Skeletal muscle cell (primary cell): Measurements from ENCODE around the gene ID2.

Experiments used
- DNase-seq: peaks from one replicate; pipeline ENCODE4 v3.0.0-alpha.2; 2010; ENCODE audit warnings: low read depth
- H3K4me3 ChIP-seq: 2 replicates; pipeline ENCODE4 v1.5.1; 2011; ENCODE audit warnings: low read depth, mild to moderate bottlenecking, control low read depth, low read length, moderate library complexity

Gene ID2, protein sequence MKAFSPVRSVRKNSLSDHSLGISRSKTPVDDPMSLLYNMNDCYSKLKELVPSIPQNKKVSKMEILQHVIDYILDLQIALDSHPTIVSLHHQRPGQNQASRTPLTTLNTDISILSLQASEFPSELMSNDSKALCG

GRCh38 chr2:8681786-8682692 lies at the start of gene ID2:
Gene ID2, plus strand, starts transcription at chr2:8682056. Its CDS starts 110 bp downstream, at chr2:8682166.
- peak within 1 kb of the TSS; percentile 76 for H3K4me3 ChIP-seq
- peak; percentile 94 for DNase-seq

- H3K4me3 ChIP-seq: no peak overlapping the region
- DNase-seq: no peak
Observed at GRCh38 chr2:8632755-8633154, 49.1 kb upstream of the ID2 start.

- H3K4me3 ChIP-seq: no peak overlapping the region
- DNase-seq: no peak
Observed at GRCh38 chr2:8633186-8633734, 48.6 kb upstream of the ID2 start.

DNA sequence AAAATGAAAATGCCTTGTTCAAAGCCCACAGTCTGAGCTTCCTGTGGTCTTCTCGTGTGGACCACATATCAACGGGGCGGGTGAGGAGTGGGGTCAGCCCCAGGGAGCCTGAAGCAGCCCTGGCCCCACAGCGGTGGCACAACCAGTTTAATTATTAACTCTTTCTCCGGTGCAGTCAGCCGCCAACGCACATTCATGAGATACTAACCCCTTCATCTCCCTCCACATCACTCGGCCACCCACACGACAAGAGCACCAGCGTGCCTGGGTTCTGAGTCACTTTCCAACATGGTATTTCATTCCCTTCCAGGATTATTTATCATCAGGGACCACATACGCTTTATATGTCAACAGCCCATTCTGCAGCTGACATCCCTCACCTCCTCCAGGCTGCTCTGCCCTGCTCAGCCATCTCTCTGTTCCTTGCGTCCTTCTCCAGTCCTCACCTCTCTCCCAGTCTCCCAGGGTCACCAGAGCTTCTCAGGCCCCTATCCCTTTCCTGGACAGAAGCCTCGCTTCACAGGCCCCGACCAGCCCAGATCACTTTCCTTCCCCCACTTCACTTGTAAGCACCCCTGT lies 48.0 kb upstream of the ID2 start:
- no peak overlapping the region for H3K4me3 ChIP-seq
- DNase-seq: peak; percentile 70

DNA sequence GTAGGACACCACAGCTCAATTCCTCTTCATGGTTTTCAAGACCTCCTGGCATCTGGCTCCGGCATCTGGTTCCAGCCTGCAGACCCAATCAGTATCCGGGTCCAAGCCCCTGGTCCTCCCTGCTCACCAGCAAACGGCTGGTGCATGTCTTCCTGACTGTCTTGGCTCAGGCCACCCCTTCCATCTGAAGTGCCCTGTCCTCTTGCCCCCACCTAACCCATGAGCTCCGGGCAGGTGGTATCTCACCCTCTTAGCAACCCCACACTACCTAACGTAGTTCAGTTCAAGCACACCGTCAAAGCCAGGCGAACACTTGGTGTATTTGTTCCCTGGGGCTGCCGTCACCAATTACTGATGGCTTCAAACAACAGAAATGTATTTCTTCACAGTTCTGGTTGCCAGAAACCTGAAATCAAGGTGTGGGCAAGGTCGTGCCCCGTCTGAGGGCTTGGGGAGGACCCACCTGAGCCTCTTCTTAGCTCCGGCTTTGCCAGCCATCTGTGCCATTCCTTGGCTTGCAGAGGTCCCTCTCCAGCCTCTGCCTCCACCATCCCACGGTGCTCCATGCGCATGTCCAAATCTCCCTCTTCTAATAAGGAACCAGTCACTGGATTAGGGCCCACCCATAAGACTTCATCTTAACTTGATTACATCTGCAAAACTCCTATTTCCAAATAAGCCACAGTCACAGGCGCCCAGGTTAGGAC lies 47.2 kb upstream of the ID2 start:
- H3K4me3 ChIP-seq: no peak overlapping the region

GRCh38 chr2:8636041-8636491 lies 45.8 kb upstream of the ID2 start:
- no peak for DNase-seq
- no peak overlapping the region for H3K4me3 ChIP-seq

More for the DNA sequence above, 47.2 kb upstream of the ID2 start:
- no peak for DNase-seq

- no peak for DNase-seq
- no peak overlapping the region for H3K4me3 ChIP-seq
Observed at GRCh38 chr2:8636721-8637636, 44.9 kb upstream of the ID2 start.

GRCh38 chr2:8638327-8638726 lies 43.5 kb upstream of the ID2 start:
- no peak for DNase-seq

GRCh38 chr2:8639122-8639635 lies 42.7 kb upstream of the ID2 start:
- DNase-seq: no peak
- no peak overlapping the region for H3K4me3 ChIP-seq

More at GRCh38 chr2:8638327-8638726, 43.5 kb upstream of the ID2 start:
- no peak overlapping the region for H3K4me3 ChIP-seq

DNA sequence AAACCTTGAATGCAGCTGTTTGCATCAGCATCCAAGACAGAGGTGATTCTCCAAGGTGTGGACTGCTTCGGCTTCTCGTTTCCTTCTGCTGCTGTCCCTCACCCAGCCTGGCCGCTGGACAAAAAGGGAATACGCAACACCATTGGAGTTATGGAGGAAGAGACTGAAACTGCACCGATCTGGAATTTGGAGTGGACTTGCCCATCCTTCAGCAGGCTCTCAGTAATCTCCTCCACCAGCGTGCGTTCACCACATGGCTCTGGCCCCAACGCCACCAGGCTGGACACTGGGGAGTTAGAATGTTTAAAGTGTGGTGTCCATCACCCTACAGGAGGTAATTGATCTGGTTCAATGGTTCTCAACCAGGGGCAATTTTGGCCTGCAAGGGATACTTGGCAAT lies 41.4 kb upstream of the ID2 start:
- DNase-seq: no peak
- no peak overlapping the region for H3K4me3 ChIP-seq

DNA sequence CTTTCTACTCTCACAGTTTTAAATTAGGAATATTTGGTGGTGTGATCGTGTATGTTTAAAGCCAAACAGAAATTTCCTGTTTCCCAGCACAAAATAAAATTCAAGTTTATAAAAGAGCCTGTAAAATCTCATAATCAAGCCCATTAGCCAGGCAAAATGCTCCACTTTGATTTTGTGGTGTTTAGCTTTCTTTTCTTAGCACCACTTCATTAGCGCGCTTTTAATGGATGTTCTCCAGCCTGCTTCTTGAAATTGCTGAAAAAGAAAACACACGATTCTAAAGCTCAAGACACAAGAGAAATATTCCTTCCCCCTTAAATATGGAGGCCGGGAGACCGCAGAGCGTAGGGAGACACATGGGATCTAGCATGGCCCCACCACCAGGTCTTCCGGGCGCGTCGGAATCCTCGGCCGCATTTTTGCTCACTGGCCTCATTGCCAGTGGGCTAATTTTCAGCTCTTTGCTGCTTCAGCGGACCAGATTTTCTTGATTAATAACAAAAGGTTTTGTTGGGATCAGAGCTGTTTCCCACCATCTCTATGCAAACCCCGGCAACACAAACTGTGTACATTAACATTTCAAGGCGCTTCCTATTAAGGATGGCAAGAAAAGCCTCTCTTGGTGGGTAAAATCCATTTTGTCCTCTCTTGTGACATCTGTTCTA lies 40.4 kb upstream of the ID2 start:
- no peak for DNase-seq
- no peak overlapping the region for H3K4me3 ChIP-seq

- no peak overlapping the region for H3K4me3 ChIP-seq
- no peak for DNase-seq
Observed at GRCh38 chr2:8642366-8643068, 39.3 kb upstream of the ID2 start.

- H3K4me3 ChIP-seq: no peak overlapping the region
- no peak for DNase-seq
Observed at GRCh38 chr2:8643250-8643995, 38.4 kb upstream of the ID2 start.

DNA sequence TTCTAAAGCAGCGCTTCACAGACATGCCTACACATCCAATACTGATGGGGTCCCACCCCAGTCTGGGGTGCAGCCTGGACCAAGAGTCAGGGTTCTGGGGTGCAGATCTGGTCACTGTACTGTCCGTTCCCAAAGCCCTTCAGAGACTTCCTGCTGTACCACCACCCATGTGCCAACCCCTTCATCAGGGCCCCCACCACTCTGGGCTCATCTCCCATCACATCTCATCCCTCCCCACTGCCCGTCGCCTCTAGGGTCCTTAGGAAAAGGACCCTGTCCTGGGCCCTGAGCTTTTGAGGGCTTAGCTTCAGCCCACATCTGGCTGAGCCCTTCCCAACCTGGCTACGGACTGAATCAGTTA lies 37.9 kb upstream of the ID2 start:
- no peak overlapping the region for H3K4me3 ChIP-seq
- DNase-seq: no peak

GRCh38 chr2:8644605-8645175 lies 37.2 kb upstream of the ID2 start:
- H3K4me3 ChIP-seq: no peak overlapping the region
- DNase-seq: no peak

DNA sequence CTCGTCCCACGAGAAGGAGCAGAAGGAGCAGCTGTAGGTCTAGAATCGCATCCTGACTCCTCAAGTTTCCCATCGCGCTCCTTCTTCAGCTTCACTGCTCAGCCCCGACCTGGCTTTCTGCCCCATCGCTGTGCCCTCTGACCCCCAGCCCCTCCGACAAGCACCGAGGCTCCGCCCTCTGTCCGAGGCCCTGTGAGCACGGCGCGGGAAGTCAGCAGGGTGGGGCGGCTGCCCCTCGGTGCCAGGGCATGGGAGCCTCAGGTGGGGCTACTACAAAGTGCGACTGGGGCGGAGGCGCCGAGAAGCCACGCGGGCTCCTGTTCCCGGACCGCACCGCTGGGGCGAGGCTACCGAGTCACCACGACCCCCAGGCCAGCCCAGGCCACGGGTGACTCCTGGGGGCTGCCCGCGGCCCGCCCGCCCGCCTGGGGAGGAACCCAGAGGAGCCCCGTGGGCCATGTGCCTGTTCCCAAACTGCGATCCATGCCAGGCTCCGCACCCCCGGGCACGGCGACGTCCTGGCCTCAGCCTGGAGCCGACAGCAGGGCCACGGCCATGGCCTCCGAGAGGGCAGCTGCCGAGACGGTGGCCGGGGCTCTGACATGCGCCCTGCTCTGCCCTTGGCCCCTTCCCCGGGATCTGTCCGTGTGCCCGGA lies 36.6 kb upstream of the ID2 start:
- no peak for DNase-seq
- H3K4me3 ChIP-seq: no peak overlapping the region
